IPS-18c (cell line): ENCODE results near the gene PLCB3.
A peak's percentile ranks its signal among the peaks of the same experiment; 100 is the strongest.

Source experiments
- H3K4me3 ChIP-seq: 2 replicates; pipeline ENCODE4 v1.7.0; 2013; ENCODE audit warnings: low read depth, mild to moderate bottlenecking, low read length, moderate library complexity; ENCODE audit not compliant: insufficient read depth
- H3K9me3 ChIP-seq: one replicate; pipeline ENCODE4 v1.6.1; 2013; ENCODE audit warnings: mild to moderate bottlenecking, low read length, moderate library complexity; ENCODE audit not compliant: control insufficient read depth, insufficient read depth

PLCB3 gene

DNA sequence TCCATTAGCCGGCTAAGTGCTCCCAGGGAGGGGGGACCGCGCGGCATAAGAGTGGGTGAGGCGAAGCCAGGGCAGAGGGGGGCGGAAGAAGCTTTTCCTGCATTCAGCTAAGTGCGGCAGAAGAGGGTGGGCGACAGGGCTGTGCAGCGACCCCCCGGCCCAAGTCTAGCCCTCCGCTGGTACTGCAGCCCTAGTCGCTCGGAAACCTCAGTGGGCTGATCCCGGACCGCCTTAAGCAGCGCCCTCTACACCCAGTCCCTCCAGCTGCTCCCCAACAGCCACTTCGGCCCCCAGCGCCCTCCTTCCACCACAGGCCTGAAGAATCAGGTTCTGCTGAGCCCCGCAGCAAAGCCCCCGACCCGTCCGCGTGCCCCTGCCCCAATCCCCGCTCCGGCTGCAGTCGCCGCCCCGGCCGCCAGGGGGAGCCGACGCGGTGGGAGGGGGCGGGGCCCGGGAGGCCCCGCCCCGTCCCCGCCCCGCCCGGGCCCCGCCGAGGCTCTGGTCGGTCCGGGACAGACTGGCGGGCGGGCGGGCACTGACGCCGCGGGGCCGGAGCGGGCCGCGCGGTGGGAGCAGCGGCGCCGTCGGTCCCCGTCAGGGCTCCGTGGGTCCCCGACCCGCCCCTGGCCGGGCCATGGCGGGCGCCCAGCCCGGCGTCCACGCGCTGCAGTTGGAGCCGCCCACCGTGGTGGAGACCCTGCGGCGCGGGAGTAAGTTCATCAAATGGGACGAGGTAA, at the start of gene PLCB3:
Gene PLCB3 (plus strand): TSS at position 515 of the 737 bp plus-strand sequence. CDS start 120 bp downstream, at position 635.
- Histone ChIP-seq H3K4me3 (peak within 1 kb of the TSS; percentile 87), H3K9me3 (no peaks in the 10 kb centered on the region)

DNA sequence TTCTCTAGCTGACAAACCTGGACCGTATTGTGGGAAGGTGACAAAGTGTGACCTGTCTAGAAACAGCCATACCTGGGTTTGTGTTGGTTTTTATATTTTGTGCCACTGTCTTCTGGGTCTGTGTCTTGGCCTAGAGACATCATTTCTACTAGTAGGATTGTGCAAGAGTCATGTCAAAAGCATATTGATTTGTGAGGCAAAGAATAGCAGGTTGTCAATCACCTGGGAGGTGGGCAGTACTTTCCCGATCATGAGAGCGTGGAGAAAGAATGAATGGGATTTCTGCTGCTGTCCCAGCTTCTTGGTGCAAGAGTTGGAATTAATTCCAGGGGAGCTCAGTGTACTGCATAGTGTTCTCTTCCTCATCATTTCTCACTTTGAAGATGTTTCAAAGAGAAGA, 49.8 kb upstream of the PLCB3 start:
- H3K9me3 ChIP-seq = no peaks in the 10 kb centered on the region
- H3K4me3 ChIP-seq = no peak overlapping the region

DNA sequence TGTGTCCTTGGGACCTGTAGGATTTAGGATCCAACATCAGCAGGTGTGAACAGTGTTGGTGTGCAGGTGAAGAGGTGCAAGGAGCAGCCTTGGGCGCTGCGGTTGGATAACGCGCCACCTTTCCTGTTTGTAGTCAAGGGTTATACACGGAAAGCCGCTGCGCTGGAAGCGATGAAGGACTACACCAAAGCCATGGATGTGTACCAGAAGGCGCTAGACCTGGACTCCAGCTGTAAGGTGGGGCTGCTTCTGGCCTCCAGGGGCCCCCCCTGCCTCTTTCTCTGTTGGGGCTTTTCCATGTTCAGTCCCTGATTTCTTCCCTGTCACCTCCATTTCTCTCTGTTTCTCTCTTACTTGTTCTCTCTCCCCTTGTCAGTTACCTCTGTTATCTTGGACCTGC, 48.3 kb upstream of the PLCB3 start:
- Histone ChIP-seq H3K4me3 (no peak overlapping the region), H3K9me3 (no peaks in the 10 kb centered on the region)

DNA sequence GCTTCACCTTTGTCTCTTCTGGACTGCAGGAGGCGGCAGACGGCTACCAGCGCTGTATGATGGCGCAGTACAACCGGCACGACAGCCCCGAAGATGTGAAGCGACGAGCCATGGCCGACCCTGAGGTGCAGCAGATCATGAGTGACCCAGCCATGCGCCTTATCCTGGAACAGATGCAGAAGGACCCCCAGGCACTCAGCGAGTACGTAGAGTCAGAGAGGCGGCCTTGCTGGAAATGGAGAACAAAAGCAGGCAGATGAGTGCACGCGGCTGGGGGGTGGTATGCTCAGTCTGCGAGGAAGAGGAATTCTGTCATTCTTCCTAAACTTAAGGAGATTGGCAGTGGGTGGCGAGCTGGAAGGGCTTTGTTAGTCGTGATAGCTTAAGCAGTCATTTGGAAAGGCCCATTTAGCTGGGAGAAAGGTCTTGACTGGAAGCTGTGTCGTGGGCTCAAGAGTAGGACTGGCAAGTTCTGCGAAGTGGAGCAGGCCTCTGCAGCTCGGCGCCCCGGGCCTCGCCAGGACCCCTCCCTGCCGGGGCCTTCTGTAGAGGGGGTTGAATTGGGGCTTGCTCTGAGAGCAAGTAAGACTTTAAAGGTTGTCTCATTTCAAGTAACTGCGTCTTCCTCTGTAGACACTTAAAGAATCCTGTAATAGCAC, 47.8 kb upstream of the PLCB3 start:
- Histone ChIP-seq H3K9me3 (no peaks in the 10 kb centered on the region), H3K4me3 (no peak overlapping the region)

DNA sequence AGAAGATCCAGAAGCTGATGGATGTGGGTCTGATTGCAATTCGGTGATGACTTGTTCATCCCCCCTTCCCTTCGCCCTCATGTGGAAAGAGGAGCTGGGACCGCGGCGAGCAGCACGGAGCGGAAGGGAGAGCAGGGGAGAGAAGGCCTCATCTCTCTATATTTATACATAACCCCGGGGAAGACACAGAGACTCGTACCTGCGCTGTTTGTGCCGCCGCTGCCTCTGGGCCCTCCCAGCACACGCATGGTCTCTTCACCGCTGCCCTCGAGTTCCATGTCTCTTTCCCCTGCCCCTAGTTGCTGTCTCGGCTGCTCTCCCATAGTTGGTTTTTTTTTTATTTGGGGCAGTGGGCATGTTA, 47.3 kb upstream of the PLCB3 start:
- H3K4me3 ChIP-seq = no peak overlapping the region
- H3K9me3 ChIP-seq = no peaks in the 10 kb centered on the region

DNA sequence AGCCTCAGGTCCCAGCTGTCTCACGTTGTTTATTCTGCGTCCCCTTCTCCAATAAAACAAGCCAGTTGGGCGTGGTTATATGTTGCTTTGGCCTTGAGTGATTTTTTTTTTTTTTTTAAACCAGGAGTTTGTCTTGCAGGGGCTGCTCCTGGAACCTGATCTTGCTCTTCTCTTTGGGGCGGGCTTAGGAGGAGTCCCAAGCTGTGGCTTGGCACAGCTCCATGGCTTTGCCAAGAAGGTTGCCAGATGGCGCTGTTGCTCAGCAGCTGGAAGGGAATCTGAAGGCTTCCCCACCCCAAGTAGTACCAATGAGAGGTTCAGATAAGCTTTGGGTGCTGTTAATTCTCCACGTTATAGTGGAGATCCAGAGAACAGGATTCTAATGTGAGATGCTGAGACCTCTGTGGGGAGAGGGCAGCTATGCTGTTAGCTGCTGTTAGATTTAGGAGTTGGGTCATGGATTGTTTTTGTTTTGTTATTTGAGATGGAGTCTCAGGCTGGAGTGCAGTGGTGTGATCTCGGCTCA, 46.8 kb upstream of the PLCB3 start:
- peaks cover 2% of the 10 kb centered on the region for H3K9me3 ChIP-seq
- H3K4me3 ChIP-seq = no peak overlapping the region

DNA sequence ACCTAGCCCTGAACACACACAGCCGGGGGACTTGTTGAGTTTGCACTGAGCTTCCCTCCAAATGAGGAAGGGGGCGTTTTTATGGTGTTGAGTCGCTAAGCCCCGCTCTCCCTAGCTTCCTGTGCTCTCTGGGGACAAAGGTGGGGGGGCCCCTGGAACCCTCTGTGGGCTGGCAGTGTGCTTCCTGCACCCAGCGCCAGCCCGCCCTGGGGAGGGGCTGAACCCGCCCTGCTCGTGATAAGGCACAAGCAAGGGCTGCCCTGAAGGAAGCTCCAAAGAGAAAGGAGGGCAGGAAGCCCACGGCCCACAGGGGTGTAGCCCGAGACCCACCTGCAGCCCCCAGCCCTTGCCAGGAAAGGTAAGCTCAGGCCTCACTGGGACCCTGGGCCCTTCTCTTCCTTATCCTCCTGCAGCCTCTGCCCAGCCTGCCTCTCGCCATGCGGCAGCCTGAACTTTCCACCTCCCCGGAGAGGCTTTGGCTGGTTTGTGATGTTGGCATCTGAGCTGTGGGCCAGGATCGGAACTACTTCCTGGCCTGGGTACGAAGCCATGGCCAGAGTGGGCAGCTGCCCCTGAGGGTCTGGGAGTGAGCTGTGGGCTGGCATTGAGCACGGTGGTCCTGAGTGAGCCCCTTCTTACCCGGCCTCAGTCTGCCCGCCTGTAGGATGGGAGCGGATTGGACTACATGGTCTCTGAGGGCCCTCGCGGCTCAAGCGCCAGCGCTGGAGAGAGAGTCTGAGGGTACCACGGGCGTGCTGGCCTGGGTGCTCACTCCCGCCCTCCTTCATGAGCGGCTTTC, 44.7 kb upstream of the PLCB3 start, which contains the start of gene FERMT3:
Gene FERMT3 (plus strand): TSS at position 265 of the 799 bp plus-strand sequence. CDS start 644 bp downstream, outside the sequence.
- H3K4me3 ChIP-seq = no peak within 1 kb of the TSS
- H3K9me3 ChIP-seq = peaks cover 2% of the 10 kb centered on the region

DNA sequence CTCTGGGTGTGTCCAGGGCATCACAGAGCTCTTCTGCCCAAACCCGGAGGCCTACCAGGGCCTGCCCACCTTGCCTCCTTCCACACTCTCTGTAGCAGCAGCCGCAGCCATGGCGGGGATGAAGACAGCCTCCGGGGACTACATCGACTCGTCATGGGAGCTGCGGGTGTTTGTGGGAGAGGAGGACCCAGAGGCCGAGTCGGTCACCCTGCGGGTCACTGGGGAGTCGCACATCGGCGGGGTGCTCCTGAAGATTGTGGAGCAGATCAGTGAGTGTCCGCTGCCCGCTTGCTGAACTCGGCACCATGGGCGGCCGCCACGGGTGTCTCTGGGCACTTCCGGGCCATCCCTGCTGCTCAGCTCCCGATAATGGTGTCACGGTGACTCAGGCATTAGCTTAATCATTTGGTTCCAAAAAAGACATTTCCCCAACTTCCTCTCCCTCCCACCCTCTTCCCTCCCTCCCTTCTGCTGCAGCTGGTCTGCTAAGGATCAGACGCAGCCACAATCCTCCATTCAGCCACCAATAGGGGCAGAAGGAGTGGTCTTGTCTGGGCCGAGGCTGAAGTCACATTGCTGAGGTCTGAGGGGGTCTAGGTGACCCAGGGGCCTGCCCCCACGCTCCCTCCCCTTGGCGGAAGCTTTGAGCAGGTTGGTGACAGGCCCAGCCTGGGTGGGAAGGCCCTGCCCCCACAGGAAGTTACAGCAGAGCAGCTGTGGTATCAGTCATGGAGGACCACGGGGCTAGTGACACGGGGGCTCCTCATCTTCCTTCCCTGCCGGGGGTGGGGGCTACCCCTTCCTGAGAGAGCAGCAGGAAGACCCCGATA, 43.9 kb upstream of the PLCB3 start:
- no peak overlapping the region for H3K4me3 ChIP-seq
- H3K9me3 ChIP-seq = peaks cover 2% of the 10 kb centered on the region

DNA sequence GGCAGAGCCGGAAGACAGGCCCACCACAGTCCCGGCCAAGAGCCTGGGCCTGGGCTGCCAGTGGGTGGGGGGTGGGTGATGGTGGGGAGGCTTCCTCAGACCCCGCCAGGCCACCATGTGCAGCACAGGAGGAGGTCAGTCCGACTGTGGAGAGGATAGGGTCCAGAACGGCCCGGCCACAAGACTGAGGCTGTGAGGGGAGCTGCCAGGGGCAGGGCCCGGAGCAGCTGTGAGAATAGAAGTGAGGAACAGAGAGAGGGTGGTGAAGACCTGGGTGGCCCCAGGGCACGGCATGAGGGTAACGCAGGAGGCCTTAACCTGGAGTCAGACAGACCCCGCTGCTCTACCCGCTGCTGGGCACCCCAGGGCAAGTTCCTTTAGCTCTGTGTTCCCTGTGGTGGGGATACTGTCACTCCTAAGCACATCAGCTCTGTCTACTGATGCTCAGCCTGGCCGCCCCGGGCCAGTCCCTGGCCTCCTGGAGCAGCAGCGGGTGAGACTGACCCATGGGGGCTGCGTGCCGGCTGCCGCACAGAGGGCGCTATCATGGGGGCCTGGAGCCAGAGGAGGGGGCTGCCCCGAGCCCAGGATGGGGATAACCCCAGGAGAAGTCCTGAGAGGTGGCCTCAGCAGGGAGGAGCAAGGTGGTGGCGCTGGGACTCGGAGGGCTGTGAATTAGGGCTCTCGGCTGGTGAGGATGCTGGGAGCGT, 43.1 kb upstream of the PLCB3 start:
- H3K9me3 ChIP-seq = peaks cover 2% of the 10 kb centered on the region
- H3K4me3 ChIP-seq = no peak overlapping the region

DNA sequence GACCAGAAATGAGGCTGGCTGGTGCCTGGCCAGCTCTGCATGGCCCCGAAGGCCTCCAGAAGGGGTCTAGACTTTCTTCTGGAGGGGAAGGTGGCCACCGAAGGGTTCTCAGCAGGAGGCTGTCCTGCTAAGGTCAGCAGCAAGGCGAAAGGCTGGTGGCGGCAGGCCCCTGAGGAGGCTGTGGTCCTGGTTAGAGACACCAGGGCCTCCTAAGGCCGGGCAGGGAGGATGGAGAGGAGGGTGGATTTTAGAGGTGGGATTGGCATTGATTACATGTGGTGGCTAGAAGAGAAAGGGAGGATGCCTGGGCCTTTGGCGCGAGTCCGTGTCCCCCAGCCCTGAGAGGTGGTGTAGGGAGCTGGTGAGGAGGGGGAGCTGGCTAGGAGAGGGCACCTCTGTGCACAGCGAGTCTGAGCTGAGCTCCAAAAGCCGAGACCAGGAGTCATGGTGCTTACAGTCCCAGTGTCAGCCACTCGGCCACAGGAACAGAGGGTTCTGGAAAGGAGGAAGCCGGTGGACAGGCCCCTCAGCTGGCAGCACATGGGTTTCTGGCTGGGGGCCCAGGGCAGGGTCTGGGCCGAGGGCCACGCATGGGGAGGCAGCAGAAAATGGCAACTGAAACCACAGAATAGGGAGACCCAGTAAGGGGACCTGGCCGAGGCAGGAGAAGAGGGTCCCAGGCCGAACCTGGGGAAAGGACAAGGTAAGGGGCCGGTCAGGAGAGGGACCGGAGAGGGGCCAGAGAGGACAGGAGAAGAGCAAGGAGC, 42.4 kb upstream of the PLCB3 start:
- H3K4me3 ChIP-seq = no peak overlapping the region
- H3K9me3 ChIP-seq = peaks cover 2% of the 10 kb centered on the region

DNA sequence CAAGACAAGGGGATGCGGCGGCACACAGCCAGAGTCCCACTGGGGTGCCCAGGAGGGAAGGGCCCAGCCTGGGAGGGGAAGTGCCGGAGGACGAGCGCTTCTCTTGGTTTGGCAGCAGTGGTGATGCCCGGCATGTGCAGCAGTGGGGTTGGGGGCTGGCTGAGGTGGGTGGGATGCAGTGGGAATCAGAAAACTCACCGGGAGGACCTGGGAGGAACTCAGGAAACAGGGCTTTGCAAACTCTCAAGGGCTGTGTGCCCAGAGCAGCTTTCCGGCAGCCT, 41.8 kb upstream of the PLCB3 start:
- Histone ChIP-seq H3K9me3 (peaks cover 2% of the 10 kb centered on the region), H3K4me3 (no peak overlapping the region)

DNA sequence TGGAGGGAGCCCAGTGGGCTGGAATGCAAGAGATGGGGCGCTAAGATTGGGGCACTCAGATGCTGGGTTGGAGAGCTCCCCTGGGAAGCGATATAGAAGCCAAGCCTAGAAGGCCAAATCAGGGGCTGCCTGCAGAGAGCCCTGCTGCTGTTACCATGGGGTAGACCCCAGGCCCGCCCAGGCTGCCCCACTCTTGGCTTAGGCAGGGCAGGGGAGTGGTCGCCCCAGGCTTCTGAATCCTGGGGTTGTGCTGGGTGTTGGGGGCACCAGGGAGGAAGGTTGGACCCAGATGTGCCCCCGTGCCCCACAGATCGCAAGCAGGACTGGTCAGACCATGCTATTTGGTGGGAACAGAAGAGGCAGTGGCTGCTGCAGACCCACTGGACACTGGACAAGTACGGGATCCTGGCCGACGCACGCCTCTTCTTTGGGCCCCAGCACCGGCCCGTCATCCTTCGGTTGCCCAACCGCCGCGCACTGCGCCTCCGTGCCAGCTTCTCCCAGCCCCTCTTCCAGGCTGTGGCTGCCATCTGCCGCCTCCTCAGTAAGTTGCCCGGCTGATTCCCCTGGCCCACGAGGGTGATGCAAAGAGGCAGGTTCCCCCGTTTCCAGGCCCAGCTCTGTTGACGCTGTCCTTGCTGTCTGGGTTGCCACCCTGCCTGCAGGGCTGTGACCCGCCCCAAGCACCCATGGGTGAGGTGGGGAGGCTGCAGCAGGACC, 40.9 kb upstream of the PLCB3 start:
- no peak overlapping the region for H3K4me3 ChIP-seq
- H3K9me3 ChIP-seq = peaks cover 2% of the 10 kb centered on the region

DNA sequence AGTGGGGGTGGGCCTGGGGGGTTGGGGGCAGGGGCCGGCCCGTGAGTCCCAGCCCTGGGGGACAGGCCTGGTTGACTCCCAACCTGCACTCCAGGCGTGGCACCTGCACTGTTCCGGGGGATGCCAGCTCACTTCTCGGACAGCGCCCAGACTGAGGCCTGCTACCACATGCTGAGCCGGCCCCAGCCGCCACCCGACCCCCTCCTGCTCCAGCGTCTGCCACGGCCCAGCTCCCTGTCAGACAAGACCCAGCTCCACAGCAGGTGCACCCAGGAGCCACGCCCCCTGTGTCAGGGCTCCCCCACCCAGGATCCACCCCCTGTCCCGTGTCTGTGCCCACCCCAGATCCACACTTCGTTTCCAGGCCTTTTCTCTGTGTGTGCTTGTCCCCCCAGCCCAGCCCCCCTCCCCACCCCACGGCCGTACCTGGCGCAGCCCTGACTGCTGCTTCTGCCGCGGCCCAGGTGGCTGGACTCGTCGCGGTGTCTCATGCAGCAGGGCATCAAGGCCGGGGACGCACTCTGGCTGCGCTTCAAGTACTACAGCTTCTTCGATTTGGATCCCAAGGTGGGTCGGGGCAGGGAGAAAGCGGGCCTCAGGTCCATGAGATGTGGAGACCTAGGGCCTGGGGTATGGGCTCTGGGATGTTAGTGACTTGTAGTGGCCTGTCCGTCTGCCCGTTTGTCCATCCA, 40.0 kb upstream of the PLCB3 start:
- H3K4me3 ChIP-seq = no peak overlapping the region
- H3K9me3 ChIP-seq = peaks cover 4% of the 10 kb centered on the region

DNA sequence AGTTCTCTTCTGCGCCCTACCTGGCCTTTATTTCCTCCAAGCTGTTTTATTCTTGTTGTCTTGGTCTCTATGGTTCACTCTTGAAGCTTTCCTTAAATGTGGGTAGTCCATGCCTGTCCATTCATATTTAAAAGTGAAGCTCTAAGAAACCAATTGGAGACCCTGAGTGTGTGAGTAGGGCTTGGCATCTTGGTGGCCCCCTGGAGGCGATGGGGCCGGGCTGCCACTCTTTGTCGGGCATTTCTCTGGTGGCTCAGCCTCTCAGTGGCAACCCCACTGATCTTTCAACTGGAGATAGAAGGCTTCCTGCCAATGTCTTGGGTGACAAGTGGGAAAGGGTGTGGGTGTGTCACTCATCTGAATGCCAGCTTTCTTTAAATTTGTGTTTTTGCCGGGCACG, 34.5 kb upstream of the PLCB3 start:
- Histone ChIP-seq H3K9me3 (peaks cover 2% of the 10 kb centered on the region), H3K4me3 (no peak overlapping the region)
